Aorta (tissue), 5 donors: ENCODE measurements around the gene ABHD1. TPM values are rescaled to one million over a fixed set of nuclear protein-coding genes. Genes with fewer than 3 reads are reported as not detected.
A peak's percentile ranks its signal among the peaks of the same experiment; 100 is the strongest.

ENCODE experiments used
- ATAC-seq: fragments of 200-7000 bp; cut with Tn5 transposase; one replicate; pipeline ENCODE4 v1.9.1; 2022; ENCODE audit warnings: moderate library complexity; ENCODE audit not compliant: low FRiP score
- DNase-seq, 2 donors: peaks; one replicate each; pipeline ENCODE4 v3.0.0-alpha.2; 2020
- H3K27ac ChIP-seq, 2 donors: one replicate each; pipeline ENCODE4 v1.5.1; 2013; ENCODE audit warnings: low read length in 2 of 2, mild to moderate bottlenecking in 2 of 2, moderate library complexity in 2 of 2, control low read depth in 1 of 2, inconsistent platforms in 1 of 2, low read depth in 1 of 2
- H3K27me3 ChIP-seq, 2 donors: one replicate each; pipeline ENCODE4 v1.6.1; 2013; ENCODE audit warnings: control low read depth in 1 of 2, low read length in 1 of 2, mild to moderate bottlenecking in 1 of 2, moderate library complexity in 1 of 2; ENCODE audit not compliant: insufficient read depth in 2 of 2, control insufficient read depth in 1 of 2
- H3K36me3 ChIP-seq, 2 donors: one replicate each; pipeline ENCODE4 v1.6.1; 2013; ENCODE audit warnings: control low read depth in 1 of 2, low read length in 1 of 2, mild to moderate bottlenecking in 1 of 2; ENCODE audit not compliant: insufficient read depth in 2 of 2, control insufficient read depth in 1 of 2
- H3K4me1 ChIP-seq, 2 donors: one replicate each; pipeline ENCODE4 v1.6.1; 2013; ENCODE audit warnings: low read length in 2 of 2, control low read depth in 1 of 2, mild to moderate bottlenecking in 1 of 2, moderate library complexity in 1 of 2; ENCODE audit not compliant: insufficient read depth in 2 of 2, control insufficient read depth in 1 of 2
- H3K4me3 ChIP-seq, 2 donors: one replicate each; pipeline ENCODE4 v1.5.1; 2013; ENCODE audit warnings: low read length in 2 of 2, control low read depth in 1 of 2, mild to moderate bottlenecking in 1 of 2
- H3K9me3 ChIP-seq: one replicate; pipeline ENCODE4 v1.6.1; 2013; ENCODE audit warnings: mild to moderate bottlenecking, low read length; ENCODE audit not compliant: control insufficient read depth
- WGBS, 2 donors: extraction: QIAGEN DNeasy Blood & Tissue Kit; methylation state at CpG; one replicate each; pipeline ENCODE4 v1.1.7; 2013; 5-methylcytosine and 5-hydroxymethylcytosine counted together
- intact Hi-C, 2 donors: fragments of 100-400 bp; cut with DNase I; formaldehyde crosslinking; loops; one replicate each; pipeline versions ENCODE4 v1.14.2 to v1.15.0; 2022
- polyA plus RNA-seq, 2 donors: library from polyadenylated mRNA; stranded (reverse); fragments of 200-250 nt; gene quantifications; one replicate each; pipeline ENCODE4 v1.2.3, GENCODE V29; 2013
- total RNA-seq, 2 donors: library from RNA; stranded (reverse); fragmentation: NEBNext Ultra II Directional; extraction: Animal tissue kit (Norgen Biotek cat#: 25700); gene quantifications; one replicate each; pipeline ENCODE4 v1.2.1, GENCODE V29; 2021
- donor health status: healthy with polysubstance abuse.
- donor health status: Bipolar disorder and iron deficiency.
- donor health status: DM: no; HTN: no; CAD: no.
- donor health status: DM: no; HTN: no; CAD: no.
- donor health status: DM: yes; HTN: yes; CAD: no.

The ABHD1 gene
- total and polyA plus RNA-seq, 4 donors, result 0.08 to 0.90 TPM; not detected in 2

DNA sequence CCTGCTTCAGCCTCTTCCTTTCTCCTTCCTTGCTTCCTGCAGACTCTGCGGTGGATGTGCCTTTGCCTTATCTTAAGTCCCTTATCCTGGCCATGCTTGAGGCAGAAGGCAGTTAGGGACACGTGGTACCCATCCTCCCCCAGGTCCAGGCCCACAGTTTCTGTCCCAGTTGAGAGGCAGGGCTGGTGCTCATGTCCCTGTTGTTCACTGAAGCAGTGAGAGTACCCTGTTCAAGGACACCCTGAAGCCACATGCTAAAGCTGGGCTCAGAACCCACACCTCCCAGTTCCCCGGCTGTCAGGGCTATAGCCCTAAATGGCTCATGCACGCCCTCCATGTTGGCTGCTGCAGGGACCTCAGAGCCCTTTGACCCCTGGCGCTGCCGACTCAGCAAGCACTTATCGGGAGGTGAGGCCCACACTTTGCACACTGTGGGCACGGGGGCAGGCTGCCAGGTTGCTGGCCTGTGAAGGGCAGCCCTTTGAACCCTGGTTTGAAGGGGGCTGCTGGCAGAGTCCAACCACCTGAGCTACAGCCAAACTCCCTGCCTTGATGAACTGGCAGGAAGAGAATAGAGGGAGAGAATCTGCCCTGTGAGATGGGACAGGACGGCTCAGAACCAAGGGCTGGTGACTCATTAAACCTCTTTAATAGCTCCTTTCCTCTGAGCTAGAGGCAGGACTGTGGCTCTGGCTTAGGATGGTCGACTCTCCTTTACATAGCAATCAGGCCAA is 30.8 kb upstream of the ABHD1 start:
- whole genome bisulfite sequencing, 2 donors, result 75 to 84% methylated on average over 9 to 10 of the region's 10 CpGs
- intact Hi-C loops, result loop anchor here in 1 of 2 donors (10.0 kb wide), 1 partner anchor 102 kb away; no protein-coding TSS in a partner anchor
- ATAC-seq, result no peak

GRCh38 chr2:27093430-27094352 is 29.9 kb upstream of the ABHD1 start:
- Histone ChIP-seq H3K27me3 (no peaks in the 10 kb centered on the region), H3K9me3 (no peaks in the 10 kb centered on the region), H3K36me3 (no peaks in the 10 kb centered on the region), H3K27ac (no peak overlapping the region), H3K4me3 (no peak overlapping the region), H3K4me1 (no peaks in the 10 kb centered on the region)
- DNase-seq (peak in 1 of 2 donors; percentile 59), ATAC-seq (no peak)
- WGBS, 2 donors, result 89 to 92% methylated on average over 6 of the region's 6 CpGs
- intact Hi-C loops, result loop anchor here in 1 of 2 donors (10.0 kb wide), 1 partner anchor 101 kb away; no protein-coding TSS in a partner anchor

More for the DNA sequence above, 30.8 kb upstream of the ABHD1 start:
- no peak overlapping the region for H3K4me3 ChIP-seq
- H3K27me3 ChIP-seq, result no peaks in the 10 kb centered on the region
- no peaks in the 10 kb centered on the region for H3K9me3 ChIP-seq
- H3K36me3 ChIP-seq, result no peaks in the 10 kb centered on the region
- peak in 1 of 2 donors; percentile 58 for DNase-seq
- no peak overlapping the region for H3K27ac ChIP-seq
- H3K4me1 ChIP-seq, result no peaks in the 10 kb centered on the region

DNA sequence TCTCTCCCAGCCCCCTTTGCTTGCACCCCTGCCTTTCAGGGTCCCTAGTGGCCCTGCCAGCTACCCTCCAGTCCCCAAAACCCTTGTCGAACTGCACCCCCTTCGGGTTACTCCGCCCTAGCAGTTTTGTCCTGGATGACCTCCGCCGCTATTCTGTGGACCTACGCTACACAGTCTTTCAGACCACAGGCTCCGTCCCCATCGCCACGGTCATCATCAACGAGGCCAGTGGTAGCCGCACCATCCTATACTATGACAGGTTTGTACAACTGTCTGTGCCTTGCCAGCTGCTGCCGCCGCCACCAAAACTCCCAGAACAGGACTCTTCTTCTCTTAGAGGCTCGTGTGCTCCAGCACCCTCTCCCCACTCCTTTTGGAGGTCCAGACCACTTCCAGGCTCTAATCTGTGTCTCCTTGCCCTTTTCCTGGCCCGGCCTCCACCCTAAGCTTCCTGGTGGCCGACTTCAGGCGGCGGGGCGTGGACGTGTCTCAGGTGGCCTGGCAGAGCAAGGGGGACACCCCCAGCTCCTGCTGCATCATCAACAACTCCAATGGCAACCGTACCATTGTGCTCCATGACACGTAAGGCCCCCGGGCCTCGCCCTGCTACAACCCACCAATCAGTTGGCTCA is 29.1 kb upstream of the ABHD1 start:
- no peak overlapping the region for H3K27ac ChIP-seq
- DNase-seq, result peak in 1 of 2 donors; percentile 41
- H3K4me3 ChIP-seq, result no peak overlapping the region
- H3K36me3 ChIP-seq, result no peaks in the 10 kb centered on the region
- H3K27me3 ChIP-seq, result no peaks in the 10 kb centered on the region
- H3K9me3 ChIP-seq, result no peaks in the 10 kb centered on the region
- ATAC-seq, result no peak
- intact Hi-C loops, result loop anchor here in 1 of 2 donors (10.0 kb wide), 1 partner anchor 100 kb away; no protein-coding TSS in a partner anchor
- no peaks in the 10 kb centered on the region for H3K4me1 ChIP-seq
- 93% methylated on average over 24 of the region's 24 CpGs for WGBS, 2 donors

- ATAC-seq, result no peak
- Histone ChIP-seq H3K4me1 (no peaks in the 10 kb centered on the region), H3K27me3 (no peaks in the 10 kb centered on the region), H3K27ac (no peak overlapping the region), H3K36me3 (no peaks in the 10 kb centered on the region), H3K9me3 (no peaks in the 10 kb centered on the region), H3K4me3 (no peak overlapping the region)
- DNase-seq, result no peak
- 82 to 93% methylated on average over 2 of the region's 2 CpGs for WGBS, 2 donors
- intact Hi-C loops, result loop anchor here (5.0 to 10.0 kb wide), 2 partner anchors 97 to 99 kb away; no protein-coding TSS in a partner anchor
Observed at GRCh38 chr2:27095427-27095744, 28.2 kb upstream of the ABHD1 start.

GRCh38 chr2:27095745-27096651 is 27.6 kb upstream of the ABHD1 start:
- Histone ChIP-seq H3K4me1 (no peaks in the 10 kb centered on the region), H3K4me3 (no peak overlapping the region), H3K36me3 (no peaks in the 10 kb centered on the region), H3K9me3 (no peaks in the 10 kb centered on the region), H3K27ac (no peak overlapping the region), H3K27me3 (no peaks in the 10 kb centered on the region)
- DNase-seq, result peak; percentile 75 to 83
- intact Hi-C loops, result loop anchor here (5.0 to 10.0 kb wide), 2 partner anchors 96 to 99 kb away; no protein-coding TSS in a partner anchor
- peak; percentile 72 for ATAC-seq
- WGBS, 2 donors, result 23% methylated on average over 18 of the region's 18 CpGs

DNA sequence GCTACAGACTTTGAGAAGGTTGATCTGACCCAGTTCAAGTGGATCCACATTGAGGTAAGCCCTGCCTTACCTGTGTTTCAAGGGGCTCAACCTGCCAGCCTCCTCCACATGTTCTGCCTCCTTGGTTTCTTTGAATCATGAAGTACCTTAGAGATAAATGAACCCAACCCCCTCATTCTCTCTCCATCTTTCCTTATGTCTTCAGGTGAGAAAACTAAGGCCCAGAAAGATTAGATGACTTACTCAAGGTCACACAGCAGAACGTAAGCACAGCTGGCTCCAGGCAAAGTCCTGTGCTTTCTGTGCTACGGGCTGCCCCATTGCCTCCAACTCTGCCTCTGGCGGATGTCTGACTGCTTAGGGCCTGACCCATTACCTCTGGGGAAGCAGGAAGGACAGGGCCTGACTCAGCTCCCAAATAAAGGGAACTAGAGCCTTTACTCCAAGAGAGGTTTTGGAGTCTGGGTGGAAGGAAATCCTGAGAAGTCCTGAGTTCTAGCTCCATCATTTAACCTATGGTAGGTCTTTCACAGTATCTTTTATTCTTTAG is 26.8 kb upstream of the ABHD1 start:
- Histone ChIP-seq H3K27me3 (no peaks in the 10 kb centered on the region), H3K9me3 (no peaks in the 10 kb centered on the region), H3K4me1 (no peaks in the 10 kb centered on the region), H3K27ac (no peak overlapping the region), H3K36me3 (no peaks in the 10 kb centered on the region), H3K4me3 (no peak overlapping the region)
- DNase-seq, result no peak
- intact Hi-C loops, result loop anchor here (5.0 to 10.0 kb wide), 2 partner anchors 95 to 98 kb away; no protein-coding TSS in a partner anchor
- WGBS, 2 donors, result 75 to 89% methylated on average over 3 of the region's 3 CpGs
- no peak for ATAC-seq

DNA sequence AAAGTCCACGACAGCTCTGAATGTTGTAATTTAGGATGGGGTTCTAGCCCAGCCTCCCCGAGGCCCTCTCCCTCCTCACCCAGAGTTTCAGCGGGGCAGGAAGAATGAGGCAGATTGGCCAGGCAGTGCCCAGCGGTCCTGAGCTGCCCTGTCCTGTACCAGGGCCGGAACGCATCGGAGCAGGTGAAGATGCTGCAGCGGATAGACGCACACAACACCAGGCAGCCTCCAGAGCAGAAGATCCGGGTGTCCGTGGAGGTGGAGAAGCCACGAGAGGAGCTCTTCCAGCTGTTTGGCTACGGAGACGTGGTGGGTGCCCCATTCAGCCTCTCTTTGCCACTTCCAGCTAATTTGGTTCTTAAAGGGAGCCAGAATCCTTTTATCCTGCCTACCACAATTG is 26.3 kb upstream of the ABHD1 start:
- H3K4me3 ChIP-seq, result no peak overlapping the region
- WGBS, 2 donors, result 90 to 92% methylated on average over 14 of the region's 14 CpGs
- no peaks in the 10 kb centered on the region for H3K9me3 ChIP-seq
- no peak for ATAC-seq
- H3K27ac ChIP-seq, result no peak overlapping the region
- no peaks in the 10 kb centered on the region for H3K4me1 ChIP-seq
- intact Hi-C loops, result loop anchor here (5.0 to 10.0 kb wide), 2 partner anchors 95 to 97 kb away; no protein-coding TSS in a partner anchor
- H3K36me3 ChIP-seq, result no peaks in the 10 kb centered on the region
- no peaks in the 10 kb centered on the region for H3K27me3 ChIP-seq
- DNase-seq, result no peak
